Ishikawa (cell line): ENCODE measurements around the gene MIPOL1.

ENCODE experiments used
- MAX ChIP-seq: IDR thresholded peaks from 2 replicates; pipeline ENCODE4 v1.6.1; 2012
- TAF1 ChIP-seq: IDR thresholded peaks from 2 replicates; pipeline ENCODE4 v1.6.1; 2012; ENCODE audit warnings: low read depth, mild to moderate bottlenecking
- TCF12 ChIP-seq: IDR thresholded peaks from 2 replicates; pipeline ENCODE4 v1.6.1; 2012; ENCODE audit warnings: low read depth
- YY1 ChIP-seq: IDR thresholded peaks from 2 replicates; pipeline ENCODE4 v1.6.1; 2012; ENCODE audit warnings: low read depth

DNA sequence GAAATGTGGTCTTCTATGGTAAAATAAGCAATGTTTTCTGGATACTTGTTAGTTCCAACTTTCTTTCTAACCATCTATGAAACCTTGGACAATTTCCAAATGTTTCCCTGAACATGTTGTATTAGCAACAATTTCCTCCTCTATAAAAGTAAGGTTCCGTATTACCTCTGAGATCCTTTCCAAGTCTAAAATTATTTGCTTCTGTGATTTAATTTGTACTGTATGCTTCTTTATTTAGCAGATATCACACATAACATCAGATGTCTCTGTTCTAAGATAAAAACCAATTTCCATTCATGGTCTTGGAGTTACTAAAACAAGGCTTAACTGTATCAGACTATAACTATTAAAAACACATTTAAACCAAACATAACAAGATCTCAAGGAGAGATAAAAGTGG lies 220.1 kb downstream of the MIPOL1 start:
- TF ChIP-seq MAX (no peak), TAF1 (no peak), TCF12 (no peak), YY1 (no peak)
